Measurements from ENCODE around the gene UNC5CL. TPM values are rescaled to one million over a fixed set of nuclear protein-coding genes. Genes with fewer than 3 reads are reported as not detected.

Gene UNC5CL
- total and polyA plus RNA-seq, 9 of the 15 experiments (the other 6 are each of a cell fraction or from before 2014, with no cell fraction given), result 0.07 to 1.8 (median 0.62) TPM; not detected in 1

DNA sequence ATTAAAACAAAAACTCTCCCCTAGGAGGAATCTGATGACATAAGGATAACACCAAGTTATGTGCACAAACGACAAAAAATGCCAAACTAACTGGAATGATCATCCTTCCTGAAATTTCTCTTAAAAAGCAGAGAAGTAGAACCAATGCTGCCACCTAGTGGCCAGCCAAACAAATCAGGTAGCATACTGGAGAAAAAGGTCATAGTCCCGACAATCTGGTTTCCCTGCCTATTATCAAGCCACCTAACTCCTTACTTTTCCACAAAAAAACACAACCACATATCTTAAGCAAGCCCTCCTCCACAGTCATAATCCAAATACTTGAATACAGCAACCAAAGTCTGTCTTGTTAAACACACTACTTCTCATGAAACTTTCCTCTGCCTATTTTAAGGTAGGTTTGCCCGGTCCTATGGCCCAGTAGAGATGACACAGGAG is 27.9 kb upstream of the UNC5CL start (continued):
- TF ChIP-seq REST (IDR thresholded peaks at IDR 0.05; ENCODE audit: borderline replicate concordance) (peak; percentile 37; the same call in 1 of the 2 replicates), REST (CRISPR knock-in tag; IDR thresholded peaks at IDR 0.05; ENCODE audit: low read depth) (no peak), MAZ (CRISPR knock-in tag; conservative IDR thresholded peaks at IDR 0.05 in 1 of 2, IDR thresholded peaks at IDR 0.05 in 1 of 2) (0 out of 4 replicates have a peak, but pooled peaks of 1 of the 2 experiments have one; percentile 35), RHOXF2B (CRISPR knock-in tag; conservative IDR thresholded peaks at IDR 0.05) (no peak), ZNF589 (CRISPR knock-in tag; IDR thresholded peaks at IDR 0.05; ENCODE audit: low read depth) (no peak), U2AF2 (optimal IDR thresholded peaks at IDR 0.05; ENCODE audit: low read depth, low read length) (no peak)
- TF ChIP-seq, protein P1, sequence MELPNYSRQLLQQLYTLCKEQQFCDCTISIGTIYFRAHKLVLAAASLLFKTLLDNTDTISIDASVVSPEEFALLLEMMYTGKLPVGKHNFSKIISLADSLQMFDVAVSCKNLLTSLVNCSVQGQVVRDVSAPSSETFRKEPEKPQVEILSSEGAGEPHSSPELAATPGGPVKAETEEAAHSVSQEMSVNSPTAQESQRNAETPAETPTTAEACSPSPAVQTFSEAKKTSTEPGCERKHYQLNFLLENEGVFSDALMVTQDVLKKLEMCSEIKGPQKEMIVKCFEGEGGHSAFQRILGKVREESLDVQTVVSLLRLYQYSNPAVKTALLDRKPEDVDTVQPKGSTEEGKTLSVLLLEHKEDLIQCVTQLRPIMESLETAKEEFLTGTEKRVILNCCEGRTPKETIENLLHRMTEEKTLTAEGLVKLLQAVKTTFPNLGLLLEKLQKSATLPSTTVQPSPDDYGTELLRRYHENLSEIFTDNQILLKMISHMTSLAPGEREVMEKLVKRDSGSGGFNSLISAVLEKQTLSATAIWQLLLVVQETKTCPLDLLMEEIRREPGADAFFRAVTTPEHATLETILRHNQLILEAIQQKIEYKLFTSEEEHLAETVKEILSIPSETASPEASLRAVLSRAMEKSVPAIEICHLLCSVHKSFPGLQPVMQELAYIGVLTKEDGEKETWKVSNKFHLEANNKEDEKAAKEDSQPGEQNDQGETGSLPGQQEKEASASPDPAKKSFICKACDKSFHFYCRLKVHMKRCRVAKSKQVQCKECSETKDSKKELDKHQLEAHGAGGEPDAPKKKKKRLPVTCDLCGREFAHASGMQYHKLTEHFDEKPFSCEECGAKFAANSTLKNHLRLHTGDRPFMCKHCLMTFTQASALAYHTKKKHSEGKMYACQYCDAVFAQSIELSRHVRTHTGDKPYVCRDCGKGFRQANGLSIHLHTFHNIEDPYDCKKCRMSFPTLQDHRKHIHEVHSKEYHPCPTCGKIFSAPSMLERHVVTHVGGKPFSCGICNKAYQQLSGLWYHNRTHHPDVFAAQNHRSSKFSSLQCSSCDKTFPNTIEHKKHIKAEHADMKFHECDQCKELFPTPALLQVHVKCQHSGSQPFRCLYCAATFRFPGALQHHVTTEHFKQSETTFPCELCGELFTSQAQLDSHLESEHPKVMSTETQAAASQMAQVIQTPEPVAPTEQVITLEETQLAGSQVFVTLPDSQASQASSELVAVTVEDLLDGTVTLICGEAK (IDR thresholded peaks at IDR 0.05), result no peak
- TF ChIP-seq, protein P1 (CRISPR knock-in tag; IDR thresholded peaks at IDR 0.05), result no peak
- TF ChIP-seq, protein P2, sequence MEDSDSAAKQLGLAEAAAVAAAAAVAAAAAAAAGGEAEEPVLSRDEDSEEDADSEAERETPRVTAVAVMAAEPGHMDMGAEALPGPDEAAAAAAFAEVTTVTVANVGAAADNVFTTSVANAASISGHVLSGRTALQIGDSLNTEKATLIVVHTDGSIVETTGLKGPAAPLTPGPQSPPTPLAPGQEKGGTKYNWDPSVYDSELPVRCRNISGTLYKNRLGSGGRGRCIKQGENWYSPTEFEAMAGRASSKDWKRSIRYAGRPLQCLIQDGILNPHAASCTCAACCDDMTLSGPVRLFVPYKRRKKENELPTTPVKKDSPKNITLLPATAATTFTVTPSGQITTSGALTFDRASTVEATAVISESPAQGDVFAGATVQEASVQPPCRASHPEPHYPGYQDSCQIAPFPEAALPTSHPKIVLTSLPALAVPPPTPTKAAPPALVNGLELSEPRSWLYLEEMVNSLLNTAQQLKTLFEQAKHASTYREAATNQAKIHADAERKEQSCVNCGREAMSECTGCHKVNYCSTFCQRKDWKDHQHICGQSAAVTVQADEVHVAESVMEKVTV (CRISPR knock-in tag; IDR thresholded peaks at IDR 0.05), result peak; percentile 74

All from K562 (cell line).